GM18868 (cell line): Measurements from ENCODE around the gene NLGN2.

ENCODE experiments used
- ATAC-seq: cut with Tn5 transposase; IDR thresholded peaks from one replicate; pipeline ENCODE4 v1.9.1; 2021; ENCODE audit warnings: mild to moderate bottlenecking, moderate library complexity; ENCODE audit not compliant: unreplicated experiment

NLGN2 gene

DNA sequence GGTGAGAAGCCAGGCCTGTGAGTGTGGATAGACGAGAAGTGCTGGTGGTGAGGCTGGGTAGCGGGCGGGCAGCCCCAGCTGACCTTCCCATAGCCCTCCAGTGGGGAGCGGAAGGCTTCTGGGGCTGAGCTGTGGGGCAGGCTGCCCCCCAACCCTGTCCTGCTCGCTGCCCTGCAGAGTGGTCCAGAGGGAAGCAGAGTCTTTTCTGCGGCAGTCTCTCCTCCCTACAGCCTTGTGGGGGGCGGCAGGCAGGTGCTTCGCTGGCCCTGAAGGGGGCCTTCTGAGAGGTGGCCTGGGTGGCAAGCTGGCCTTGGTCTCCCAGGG lies 3.7 kb downstream of the NLGN2 start:
- ATAC-seq, result no peak

DNA sequence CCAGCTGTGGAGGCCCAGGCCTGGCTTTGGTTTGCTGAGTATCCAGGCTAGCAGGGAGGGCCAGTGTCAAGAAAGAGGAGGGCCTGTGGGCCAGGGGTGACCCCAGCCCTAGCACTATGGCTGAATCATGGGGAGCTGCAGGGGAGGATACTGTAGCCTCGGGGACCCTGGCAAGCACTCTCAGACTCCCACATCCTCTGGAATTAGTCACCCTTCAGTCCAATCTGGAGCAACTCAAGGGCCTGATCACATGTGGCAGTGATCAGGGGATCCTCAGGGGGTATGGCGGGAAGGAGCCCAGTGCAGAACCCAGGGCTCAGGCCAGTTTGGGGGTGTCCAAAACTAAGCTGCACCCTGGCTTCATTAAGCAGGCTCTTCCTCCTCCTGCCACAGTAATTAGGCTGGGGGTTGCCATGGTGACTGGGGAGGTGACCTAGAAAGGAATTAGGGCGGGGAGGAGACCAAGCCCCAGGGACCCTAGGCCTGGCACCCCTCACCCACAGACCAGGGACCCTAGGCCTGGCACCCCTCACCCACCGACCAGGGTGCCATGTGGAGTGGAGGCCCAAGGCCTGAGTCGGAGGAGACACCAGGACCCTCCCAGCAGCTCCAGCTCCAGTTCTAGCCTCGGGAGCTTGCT lies 5.8 kb downstream of the NLGN2 start:
- ATAC-seq, result no peak

GRCh38 chr17:7414837-7415236 lies 7.2 kb downstream of the NLGN2 start:
- no peak for ATAC-seq

- ATAC-seq, result no peak
Measured at GRCh38 chr17:7415784-7416183, 8.1 kb downstream of the NLGN2 start.

- no peak for ATAC-seq
Measured at GRCh38 chr17:7416323-7416722, 8.7 kb downstream of the NLGN2 start.

- ATAC-seq, result no peak
Measured at GRCh38 chr17:7417056-7417655, 9.5 kb downstream of the NLGN2 start.

DNA sequence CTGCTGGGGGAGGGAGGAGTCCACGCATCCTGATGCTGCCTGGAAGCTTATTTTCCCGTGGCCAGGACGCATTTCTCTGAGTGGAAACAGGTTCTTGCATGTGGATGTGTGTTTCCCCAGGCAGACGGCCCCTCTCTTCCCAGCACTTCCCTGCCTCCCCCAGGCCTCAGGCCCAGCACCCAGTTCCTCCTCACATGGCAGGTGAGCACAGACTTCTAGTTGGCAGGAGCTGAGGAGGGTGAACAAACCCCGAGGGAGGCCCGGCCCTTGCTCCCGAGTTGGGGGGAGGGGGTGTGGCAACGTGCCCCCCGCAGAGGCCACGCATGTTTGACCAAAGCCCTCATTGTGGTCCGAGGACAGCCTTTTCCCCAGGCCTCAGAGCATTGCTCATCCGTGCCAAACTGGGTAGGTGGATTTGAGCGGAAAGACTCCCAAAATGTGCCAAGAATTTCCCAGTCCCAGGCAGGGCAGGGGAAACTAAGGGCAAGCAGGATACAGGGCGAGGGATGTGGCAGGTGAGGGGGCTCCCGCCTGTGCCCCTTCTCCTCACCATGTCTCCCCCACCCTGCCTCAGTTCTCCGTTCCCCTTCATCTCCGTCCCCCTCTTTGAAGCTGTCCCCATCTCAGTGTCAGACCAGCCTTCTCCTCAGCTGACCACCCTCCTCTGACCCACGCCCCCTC lies 11.0 kb downstream of the NLGN2 start:
- no peak for ATAC-seq

DNA sequence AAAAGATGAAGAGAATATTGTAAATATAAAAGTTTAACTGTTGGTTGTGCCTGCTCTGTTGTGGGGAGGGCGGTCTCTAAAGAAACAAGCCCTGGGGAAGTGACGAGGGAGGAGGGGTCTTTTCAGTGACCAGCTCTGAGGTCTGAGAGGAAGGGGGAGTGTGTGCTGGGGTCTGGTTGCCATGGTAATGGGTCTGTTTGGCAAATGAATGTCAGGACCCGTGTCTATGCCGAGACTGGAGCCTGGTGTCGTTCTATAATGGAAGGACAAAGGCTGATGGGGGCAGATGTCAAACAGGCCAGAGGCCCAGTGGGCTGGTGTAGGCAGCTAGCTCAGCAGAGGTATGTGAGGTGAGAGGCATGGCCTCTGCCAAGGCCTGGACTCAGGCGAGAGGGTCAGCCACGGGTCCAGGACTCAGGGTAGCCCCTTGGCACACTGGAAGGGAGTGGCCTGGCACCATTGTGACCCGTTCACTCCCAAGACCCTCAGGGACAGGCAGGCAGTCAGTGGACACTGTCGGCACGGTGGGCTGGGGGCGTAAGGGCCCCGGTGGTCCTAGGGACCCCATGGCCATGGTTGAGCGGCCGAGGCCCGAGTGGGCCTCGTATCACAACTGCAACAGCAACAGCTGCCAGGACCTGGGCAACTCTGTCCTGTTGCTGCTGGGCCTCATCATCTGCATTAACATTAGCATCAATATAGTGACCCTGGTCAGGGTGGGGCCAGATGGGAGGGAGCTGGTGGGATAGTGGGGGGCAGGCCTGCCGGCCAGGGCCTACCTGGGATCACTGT lies 12.4 kb downstream of the NLGN2 start, which contains the start of gene SPEM1:
Gene SPEM1, plus strand, starts transcription at position 506 of the 792 bp plus-strand sequence. Its CDS starts 61 bp downstream, at position 567.
- no peak for ATAC-seq

DNA sequence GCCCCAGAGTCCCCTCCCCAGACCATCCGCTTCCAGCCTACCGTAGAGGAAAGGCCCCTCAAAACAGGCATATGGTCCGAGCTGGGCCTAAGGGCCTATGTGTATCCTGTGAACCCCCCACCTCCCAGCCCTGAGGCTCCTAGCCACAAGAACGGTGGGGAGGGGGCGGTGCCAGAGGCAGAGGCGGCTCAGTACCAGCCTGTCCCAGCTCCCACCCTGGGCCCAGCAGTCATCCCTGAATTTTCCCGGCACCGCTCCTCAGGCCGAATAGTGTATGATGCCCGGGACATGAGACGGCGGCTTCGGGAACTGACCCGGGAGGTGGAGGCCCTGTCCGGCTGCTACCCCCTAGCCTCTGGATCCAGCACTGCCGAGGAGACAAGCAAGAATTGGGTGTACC lies 13.5 kb downstream of the NLGN2 start:
- no peak for ATAC-seq

DNA sequence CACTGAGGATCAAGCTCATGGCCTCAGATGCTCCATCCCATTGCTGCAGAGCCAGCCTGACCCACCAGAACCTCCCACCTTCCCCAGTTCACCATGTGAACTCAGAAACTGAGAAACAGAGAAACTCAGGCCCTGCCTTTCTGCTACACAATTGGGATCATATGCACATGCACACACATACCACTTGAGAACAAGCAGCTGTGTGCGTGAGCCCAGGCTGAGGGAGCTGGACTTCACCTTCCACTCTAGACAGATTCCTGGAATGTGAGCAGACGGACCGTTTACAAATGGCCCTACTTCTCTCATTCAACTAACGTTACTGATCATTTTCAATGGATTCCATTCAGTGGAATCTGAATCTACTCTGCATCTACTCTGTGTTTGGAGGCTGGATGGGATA lies 16.0 kb downstream of the NLGN2 start:
- ATAC-seq, result no peak

DNA sequence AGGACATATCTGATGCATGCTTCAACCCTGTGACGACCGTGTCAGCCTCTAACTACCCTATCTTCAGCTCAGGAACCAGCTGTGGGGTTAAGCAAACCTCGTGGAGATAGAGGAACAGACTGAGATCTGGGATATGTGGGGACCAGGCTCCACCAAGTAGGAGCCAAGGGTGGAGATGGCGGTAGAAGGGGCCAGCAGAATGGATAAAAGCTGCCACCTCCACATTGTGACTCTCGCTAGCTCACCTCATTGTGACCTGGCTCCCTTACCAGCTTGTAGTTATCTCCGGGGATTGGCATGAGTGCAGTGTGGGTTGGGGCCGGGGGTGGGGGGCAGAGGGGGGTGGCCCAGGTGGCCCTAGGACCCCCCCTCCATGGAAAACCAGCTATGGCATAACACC lies 17.7 kb downstream of the NLGN2 start, which contains the start of gene SPEM2:
Gene SPEM2, plus strand, starts transcription at position 301 of the 400 bp plus-strand sequence. Its CDS starts 73 bp downstream, at position 374.
- ATAC-seq, result no peak

GRCh38 chr17:7425756-7426155 lies 18.1 kb downstream of the NLGN2 start:
- no peak for ATAC-seq

GRCh38 chr17:7426203-7426863 lies 18.7 kb downstream of the NLGN2 start:
- no peak for ATAC-seq

GRCh38 chr17:7426896-7427489 lies 19.3 kb downstream of the NLGN2 start:
- no peak for ATAC-seq

DNA sequence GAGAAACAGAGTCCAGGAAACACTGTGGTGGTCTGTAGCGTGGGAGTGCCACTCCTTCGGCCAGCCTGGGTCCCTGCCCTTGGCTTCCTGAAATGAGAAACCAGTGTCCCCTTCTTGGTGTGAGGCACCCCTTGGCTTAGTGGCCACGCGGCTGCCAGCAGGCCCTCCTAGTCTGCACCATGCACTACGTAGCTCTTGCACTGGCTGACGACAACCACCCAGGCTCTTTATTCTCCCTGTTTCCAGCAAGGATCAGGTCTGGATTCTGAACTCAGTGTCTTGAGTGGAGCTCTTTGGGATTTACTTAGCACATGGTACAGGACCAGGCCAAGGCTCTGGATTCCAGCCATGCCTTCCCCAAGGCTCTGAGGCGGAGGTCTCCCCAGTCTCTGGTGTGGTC lies 19.9 kb downstream of the NLGN2 start:
- no peak for ATAC-seq

DNA sequence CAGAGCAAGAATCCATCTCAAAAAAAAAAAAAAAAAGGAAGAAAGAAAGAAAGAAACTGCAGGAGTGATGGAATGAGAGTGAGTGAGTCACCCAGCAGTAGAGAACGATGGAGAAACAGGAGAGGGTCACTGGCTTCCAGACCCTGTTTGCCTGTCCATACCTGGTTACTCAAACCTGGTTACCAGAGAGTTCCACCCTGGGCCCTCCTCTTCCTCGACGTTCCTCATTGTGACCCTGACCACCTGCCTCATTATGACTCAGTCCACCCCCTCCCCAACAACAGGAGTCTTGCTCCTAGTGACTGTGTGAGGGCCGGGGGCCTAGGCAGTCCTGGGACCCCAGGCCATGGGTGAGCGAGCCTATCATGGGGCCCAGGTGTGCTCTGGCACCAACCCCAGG lies 20.9 kb downstream of the NLGN2 start, which contains the start of gene SPEM3:
Gene SPEM3, plus strand, starts transcription at position 301 of the 400 bp plus-strand sequence. Its CDS starts 46 bp downstream, at position 347.
- ATAC-seq, result no peak

DNA sequence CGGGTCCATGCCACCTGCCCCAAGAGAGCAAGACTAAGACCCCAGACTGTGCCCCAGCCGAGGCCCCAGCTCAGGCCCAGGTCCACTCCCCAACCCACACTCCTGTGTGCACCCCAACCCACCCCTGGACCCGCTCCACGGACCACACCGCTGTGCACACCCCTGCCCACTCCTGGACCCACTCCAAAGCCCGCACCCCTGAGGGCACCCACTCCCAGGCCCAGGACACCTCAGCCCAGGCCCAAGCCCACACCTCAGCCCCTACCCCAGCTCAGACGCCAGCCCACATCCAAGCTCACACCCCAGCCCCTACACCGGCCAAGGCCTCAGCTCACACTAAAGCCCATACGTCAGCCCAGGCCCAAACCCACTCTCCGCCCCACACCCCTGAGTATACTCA lies 22.1 kb downstream of the NLGN2 start:
- ATAC-seq, result no peak

- ATAC-seq, result no peak
Measured at GRCh38 chr17:7431231-7431630, 23.6 kb downstream of the NLGN2 start.

DNA sequence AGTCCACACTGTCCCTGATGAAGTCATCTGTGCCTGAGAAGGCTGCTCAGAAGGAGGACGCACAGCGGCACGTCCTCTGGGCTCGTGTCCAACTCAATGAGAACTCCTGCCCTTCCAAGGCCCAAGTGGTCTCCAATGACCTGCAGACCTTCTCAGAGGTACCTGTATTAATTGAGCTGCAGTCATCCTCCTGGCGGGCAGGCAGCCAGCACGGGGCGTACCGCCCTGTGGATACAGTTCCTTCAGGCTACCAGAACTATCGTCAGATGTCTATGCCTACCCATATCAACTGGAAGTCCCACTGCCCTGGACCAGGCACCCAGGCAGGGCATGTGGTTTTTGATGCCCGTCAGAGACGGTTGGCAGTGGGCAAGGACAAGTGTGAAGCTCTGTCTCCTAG lies 24.7 kb downstream of the NLGN2 start:
- no peak for ATAC-seq
